HepG2 (cell line): ENCODE results near the gene PPIL3. TPM values are rescaled to one million over a fixed set of nuclear protein-coding genes. Genes with fewer than 3 reads are reported as not detected.

Experiments
- ARID4A ChIP-seq: sonication (generic); formaldehyde crosslinking; IDR thresholded peaks from 2 replicates; pipeline ENCODE4 v1.5.0; 2020; ENCODE audit warnings: mild to moderate bottlenecking, missing genetic modification reagents, borderline replicate concordance
- DRAP1 ChIP-seq: IDR thresholded peaks from 2 replicates; pipeline ENCODE4 v1.6.1; 2016; ENCODE audit warnings: missing genetic modification reagents, missing compliant biosample characterization
- FOXM1 ChIP-seq: sonication (generic); formaldehyde crosslinking; IDR thresholded peaks from 2 replicates; pipeline ENCODE4 v1.5.0; 2020; ENCODE audit warnings: missing genetic modification reagents
- GTF2F1 ChIP-seq: fragments of 150-350 bp; IDR thresholded peaks from 2 replicates; pipeline ENCODE4 v1.6.1; 2014; ENCODE audit warnings: low read length
- HNF4G ChIP-seq, 2 experiments: sonication (generic) in 1 of 2; formaldehyde crosslinking in 1 of 2; IDR thresholded peaks; 2 replicates each; pipeline versions ENCODE4 v1.4.0 to v1.6.1; 2011 to 2020; ENCODE audit warnings: borderline replicate concordance in 2 of 2, low read depth in 2 of 2, mild to moderate bottlenecking in 2 of 2, low read length in 1 of 2, missing genetic modification reagents in 1 of 2, moderate library complexity in 1 of 2
- NCOA5 ChIP-seq: sonication (generic); formaldehyde crosslinking; IDR thresholded peaks from 2 replicates; pipeline ENCODE4 v1.4.0; 2020; ENCODE audit warnings: missing genetic modification reagents
- NR2F2 ChIP-seq: IDR thresholded peaks from 2 replicates; pipeline ENCODE4 v1.6.1; 2012; ENCODE audit warnings: low read depth, inconsistent platforms, borderline replicate concordance
- TP53 ChIP-seq: sonication (generic); formaldehyde crosslinking; conservative IDR thresholded peaks from 2 replicates; pipeline ENCODE4 v1.4.0; 2020; ENCODE audit warnings: missing genetic modification reagents
- U2AF2 ChIP-seq: fragments of 200-400 bp; formaldehyde crosslinking; IDR thresholded peaks from 2 replicates; pipeline ENCODE4 v1.6.1; 2017; ENCODE audit warnings: low read depth, mild to moderate bottlenecking, low read length
- ZNF737 ChIP-seq: sonication (generic); formaldehyde crosslinking; IDR thresholded peaks from 2 replicates; pipeline ENCODE4 v1.5.0; 2020; ENCODE audit warnings: missing genetic modification reagents, mild to moderate bottlenecking, borderline replicate concordance
- polyA plus RNA-seq, 8 experiments: library from polyadenylated mRNA; depleted of rRNA in 3 of 8; stranded (reverse) in 7 of 8; unstranded in 1 of 8; fragments of >200 nt; fragmentation: Illumina TruSeq in 4 of 8; extraction: Trizol in 4 of 8; gene quantifications; 2 replicates each; pipeline versions ENCODE4 v1.2.1 to v1.2.3, GENCODE V29; 2011 to 2016; ENCODE audit warnings: low read depth in 4 of 8, missing spikeins in 1 of 8, mixed read lengths in 1 of 8; ENCODE audit not compliant: insufficient read depth in 1 of 8
- total RNA-seq, 5 experiments: library from RNA; depleted of rRNA; stranded (reverse); fragments of >200 nt; fragmentation: Illumina TruSeq; extraction: Trizol; gene quantifications; 2 replicates each; pipeline ENCODE4 v1.2.3, GENCODE V29; 2016; ENCODE audit warnings: low read depth in 1 of 5

The PPIL3 gene
- total and polyA plus RNA-seq, 2 of the 13 experiments (the other 11 are each of a cell fraction or from before 2014, with no cell fraction given), result 98.7 to 107 TPM

DNA sequence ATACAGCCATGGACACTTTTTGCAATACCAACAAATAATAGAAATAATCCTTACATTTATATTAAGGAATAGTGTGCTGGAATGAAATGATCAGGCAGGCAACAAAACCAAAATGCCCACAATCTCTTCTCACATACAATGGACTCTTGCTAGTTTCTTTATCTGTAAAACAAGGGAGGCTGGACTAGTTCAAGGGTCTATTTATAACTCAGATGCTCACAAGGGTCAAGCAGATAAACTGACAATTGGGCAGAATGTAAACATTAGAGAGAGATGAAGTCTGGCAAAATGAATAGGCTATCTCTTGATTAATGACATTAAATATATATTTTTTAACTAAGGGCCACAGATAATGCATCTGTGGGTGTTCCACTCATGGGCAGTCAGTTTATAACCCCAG lies 11.4 kb downstream of the PPIL3 start (continued):
- TF ChIP-seq ARID4A (CRISPR knock-in tag) (no peak), HNF4G (IDR thresholded peaks at IDR 0.05; ENCODE audit: borderline replicate concordance, low read depth, low read length) (no peak), HNF4G (CRISPR knock-in tag; IDR thresholded peaks at IDR 0.05; ENCODE audit: borderline replicate concordance, low read depth) (no peak), GTF2F1 (no peak), DRAP1 (CRISPR knock-in tag) (no peak), NR2F2 (no peak), U2AF2 (no peak), FOXM1 (CRISPR knock-in tag) (no peak), NCOA5 (CRISPR knock-in tag) (no peak), TP53 (CRISPR knock-in tag) (no peak), ZNF737 (no peak)
